Germinal center (tissue), 1 donor: ENCODE data around the gene MGLL.

Experiments
- DNase-seq: peaks from one replicate; pipeline ENCODE4 v3.0.0; 2012; ENCODE audit warnings: mixed read lengths, low spot score

The MGLL gene

DNA sequence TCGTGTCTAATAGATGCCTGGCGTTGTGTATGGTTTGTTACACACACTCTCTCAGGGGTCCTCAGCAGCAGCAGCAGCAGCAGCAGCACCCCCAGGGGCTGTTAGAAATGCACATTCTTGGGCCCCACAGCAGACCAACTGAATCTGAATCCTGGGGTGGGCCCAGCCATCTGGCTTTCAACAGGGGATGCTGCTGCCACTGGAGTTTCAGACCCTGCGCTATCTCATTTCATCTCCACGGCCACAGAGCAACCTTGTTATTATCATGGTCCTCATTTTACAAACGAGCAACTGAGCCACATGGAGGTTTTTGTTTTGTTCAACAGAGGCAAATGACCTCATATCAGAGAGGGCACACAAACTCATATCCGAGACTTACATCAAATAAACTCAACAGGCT, 47.7 kb downstream of the MGLL start:
- no peak for DNase-seq

DNA sequence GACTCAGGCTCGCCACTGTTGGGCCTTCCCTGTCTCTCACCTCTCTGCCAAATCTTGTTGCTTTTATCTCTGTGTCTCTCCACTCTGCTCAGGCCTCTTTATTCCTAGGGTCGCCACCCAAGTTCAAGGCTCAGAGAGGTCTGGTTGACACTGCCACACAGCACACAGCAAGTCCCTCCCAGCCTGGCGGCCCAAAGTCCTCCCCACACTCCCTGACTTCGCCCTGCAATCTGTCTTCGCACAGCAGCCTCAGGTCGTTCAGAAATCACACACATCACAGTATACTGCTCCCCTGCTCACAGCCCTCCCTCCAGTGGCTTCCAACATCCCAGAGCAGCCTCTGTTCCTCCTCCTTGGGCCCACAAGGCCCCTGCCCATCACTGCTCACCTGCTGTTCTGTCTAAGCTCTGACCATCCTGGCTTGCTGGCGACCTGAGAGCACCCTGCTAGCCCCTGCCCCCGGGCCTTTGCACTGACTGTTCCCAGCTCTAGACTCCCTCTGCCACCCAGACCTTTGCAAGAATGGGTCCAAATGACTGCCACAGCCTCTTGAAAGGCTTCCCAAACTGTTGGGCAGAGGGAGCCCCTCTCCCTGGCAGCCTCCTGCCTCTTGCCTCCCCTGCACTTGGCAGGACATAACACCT, 48.4 kb downstream of the MGLL start:
- no peak for DNase-seq

- no peak for DNase-seq
Measured at GRCh38 chr3:127772827-127773751, 49.2 kb downstream of the MGLL start.

- DNase-seq: no peak
Measured at GRCh38 chr3:127772273-127772672, 50.0 kb downstream of the MGLL start.

- no peak for DNase-seq
Measured at GRCh38 chr3:127771746-127772145, 50.6 kb downstream of the MGLL start.

DNA sequence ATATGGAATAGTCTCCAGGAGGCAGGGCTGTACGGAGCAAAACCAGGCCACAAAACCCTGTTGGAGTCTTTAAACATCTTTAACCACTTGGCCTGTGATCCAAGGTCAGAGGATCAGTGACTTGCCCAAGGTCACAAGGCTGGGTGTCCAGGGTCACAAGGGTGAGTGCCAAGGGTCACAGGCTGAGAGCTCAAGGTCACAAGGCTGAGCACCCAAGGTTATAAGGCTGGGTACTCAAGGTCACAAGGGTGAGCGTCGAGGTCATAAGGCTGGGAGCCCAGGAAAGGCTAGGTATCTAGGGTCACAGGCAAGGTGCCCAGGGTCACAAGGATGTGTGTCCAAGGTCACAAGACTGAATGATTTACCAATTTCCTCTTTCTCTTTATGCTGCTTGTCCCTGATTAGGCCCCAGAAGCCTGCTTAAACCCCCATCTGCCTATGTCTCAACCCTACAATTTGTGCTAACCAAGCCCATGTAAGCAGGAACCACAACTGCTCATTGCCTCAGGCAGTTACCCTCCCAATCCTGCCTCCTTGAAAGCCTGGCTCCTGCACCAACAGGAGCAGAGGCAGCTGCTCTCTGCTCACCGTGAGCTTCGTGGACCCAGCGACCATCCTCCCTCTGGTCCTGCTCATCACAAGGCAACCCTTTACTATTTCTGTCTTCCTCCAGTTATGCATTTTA, 51.5 kb downstream of the MGLL start:
- no peak for DNase-seq

- no peak for DNase-seq
Measured at GRCh38 chr3:127769284-127770081, 52.8 kb downstream of the MGLL start.

- DNase-seq: no peak
Measured at GRCh38 chr3:127768346-127769008, 53.8 kb downstream of the MGLL start.

DNA sequence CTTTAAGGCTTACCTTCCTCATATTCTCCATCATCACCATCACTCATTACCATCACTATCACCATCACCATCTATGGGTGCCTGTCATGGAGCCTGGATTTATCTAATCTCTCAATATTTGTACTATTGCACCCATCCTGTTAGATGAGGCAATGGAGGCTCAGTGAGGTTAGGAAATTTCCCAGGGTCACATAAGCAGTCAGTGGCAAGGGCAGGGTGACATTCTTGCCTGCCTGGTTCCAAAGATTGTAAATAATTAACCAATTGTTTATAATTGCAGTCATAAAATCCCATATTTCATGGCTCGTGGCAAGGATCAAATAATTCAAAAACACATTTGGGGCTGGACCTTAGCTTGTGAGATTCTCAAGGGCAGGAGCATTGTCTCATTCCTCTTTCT, 55.2 kb downstream of the MGLL start:
- no peak for DNase-seq

- no peak for DNase-seq
Measured at GRCh38 chr3:127765735-127766134, 56.6 kb downstream of the MGLL start.

DNA sequence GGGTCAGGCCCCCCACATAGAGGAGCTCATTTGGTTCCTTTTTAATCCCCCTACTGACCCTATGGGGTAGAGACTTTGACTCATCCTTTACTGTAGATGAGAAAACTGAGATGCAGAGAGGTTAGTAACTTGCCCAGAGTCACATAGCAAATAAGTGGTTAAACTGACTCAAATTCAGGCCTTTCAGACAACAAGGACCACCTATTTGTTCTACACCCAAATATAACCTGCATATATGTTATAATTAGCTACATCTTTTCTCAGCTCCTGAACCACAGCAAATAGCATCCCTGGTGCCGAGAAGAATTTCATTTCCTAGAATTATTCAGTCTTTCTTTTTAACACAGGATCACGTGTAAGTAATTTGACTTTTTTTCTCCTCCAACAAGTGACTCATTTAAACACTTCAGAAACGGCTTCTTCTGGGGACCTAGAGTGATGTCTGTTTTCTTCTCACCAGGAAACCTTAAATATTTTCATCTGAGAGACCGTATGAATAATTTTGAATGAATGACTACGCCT, 57.4 kb downstream of the MGLL start:
- DNase-seq: no peak

- DNase-seq: no peak
Measured at GRCh38 chr3:127764301-127764700, 58.0 kb downstream of the MGLL start.

- no peak for DNase-seq
Measured at GRCh38 chr3:127763816-127764215, 58.5 kb downstream of the MGLL start.

GRCh38 chr3:127763337-127763736, 59.0 kb downstream of the MGLL start:
- DNase-seq: no peak

GRCh38 chr3:127762787-127763105, 59.6 kb downstream of the MGLL start:
- DNase-seq: no peak

GRCh38 chr3:127762077-127762786, 60.1 kb downstream of the MGLL start:
- DNase-seq: no peak

GRCh38 chr3:127761441-127761801, 60.9 kb downstream of the MGLL start:
- DNase-seq: no peak

GRCh38 chr3:127760791-127761440, 61.4 kb downstream of the MGLL start:
- DNase-seq: no peak

DNA sequence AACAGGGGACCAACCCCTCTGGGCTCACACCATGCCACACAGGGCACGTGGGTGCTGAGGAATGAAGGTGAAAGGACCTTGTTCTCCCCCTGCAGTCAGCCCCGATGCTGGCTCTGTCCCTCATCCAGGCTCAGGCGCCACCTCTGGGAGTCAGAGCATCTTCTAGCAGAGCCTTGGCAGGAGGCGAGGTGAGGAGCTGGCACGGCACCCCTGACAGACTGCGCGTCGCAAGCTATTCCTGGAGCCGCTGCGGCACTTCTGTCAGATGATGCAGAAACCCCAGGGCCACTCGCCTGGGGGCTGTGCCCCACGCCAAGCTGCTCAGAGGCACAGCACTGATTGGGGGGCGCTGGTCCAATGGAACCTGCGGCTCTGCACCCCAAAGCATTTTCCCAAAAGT, 62.0 kb downstream of the MGLL start:
- no peak for DNase-seq

GRCh38 chr3:127759826-127760225, 62.5 kb downstream of the MGLL start:
- no peak for DNase-seq
